HepG2 (cell line): ENCODE measurements around the gene RFXANK. TPM values are rescaled to one million over a fixed set of nuclear protein-coding genes. Genes with fewer than 3 reads are reported as not detected.
A peak's percentile ranks its signal among the peaks of the same experiment; 100 is the strongest.

ENCODE experiments used
- E2F5 ChIP-seq: sonication (generic); formaldehyde crosslinking; conservative IDR thresholded peaks from 2 replicates; pipeline ENCODE4 v1.4.0; 2020; ENCODE audit warnings: missing genetic modification reagents
- ELF1 ChIP-seq: sonication (generic); formaldehyde crosslinking; IDR thresholded peaks from 2 replicates; pipeline ENCODE4 v1.4.0; 2020; ENCODE audit warnings: missing genetic modification reagents
- HMG20A ChIP-seq: IDR thresholded peaks from 2 replicates; pipeline ENCODE4 v1.6.1; 2016; ENCODE audit warnings: borderline replicate concordance
- KMT2A ChIP-seq: sonication (generic); formaldehyde crosslinking; IDR thresholded peaks from 2 replicates; pipeline ENCODE4 v1.4.0; 2020; ENCODE audit warnings: missing genetic modification reagents
- LBX2 ChIP-seq: sonication (generic); formaldehyde crosslinking; IDR thresholded peaks from 2 replicates; pipeline ENCODE4 v1.5.0; 2020; ENCODE audit warnings: missing genetic modification reagents, mild to moderate bottlenecking, borderline replicate concordance
- PHF8 ChIP-seq: sonication (generic); formaldehyde crosslinking; IDR thresholded peaks from 2 replicates; pipeline ENCODE4 v1.5.0; 2020; ENCODE audit warnings: missing genetic modification reagents
- PLSCR1 ChIP-seq: sonication (generic); formaldehyde crosslinking; IDR thresholded peaks from 2 replicates; pipeline ENCODE4 v1.5.0; 2020; ENCODE audit warnings: missing genetic modification reagents, mild to moderate bottlenecking, borderline replicate concordance
- RCOR2 ChIP-seq: IDR thresholded peaks from 2 replicates; pipeline ENCODE4 v1.6.1; 2016; ENCODE audit warnings: missing biosample characterization, missing genetic modification reagents
- RFX1 ChIP-seq: fragments of 450-650 bp; IDR thresholded peaks from 2 replicates; pipeline ENCODE4 v1.6.1; 2017
- SRF ChIP-seq: IDR thresholded peaks from 2 replicates; pipeline ENCODE4 v1.6.1; 2011; ENCODE audit warnings: mild to moderate bottlenecking, low read depth, low read length, moderate library complexity
- YEATS4 ChIP-seq: sonication (generic); formaldehyde crosslinking; IDR thresholded peaks from 2 replicates; pipeline ENCODE4 v1.4.0; 2020; ENCODE audit warnings: missing genetic modification reagents, borderline replicate concordance
- ZNF280D ChIP-seq: sonication (generic); formaldehyde crosslinking; IDR thresholded peaks from 2 replicates; pipeline ENCODE4 v1.5.1; 2020; ENCODE audit warnings: mild to moderate bottlenecking, missing genetic modification reagents
- ZNF281 ChIP-seq: sonication (generic); formaldehyde crosslinking; IDR thresholded peaks from 2 replicates; pipeline ENCODE4 v1.4.0; 2020; ENCODE audit warnings: missing genetic modification reagents, borderline replicate concordance
- ZNF337 ChIP-seq: sonication (generic); formaldehyde crosslinking; IDR thresholded peaks from 2 replicates; pipeline ENCODE4 v1.5.1; 2020; ENCODE audit warnings: missing genetic modification reagents, low read depth, mild to moderate bottlenecking, borderline replicate concordance
- ZNF441 ChIP-seq: sonication (generic); formaldehyde crosslinking; IDR thresholded peaks from 2 replicates; pipeline ENCODE4 v1.7.0; 2021; ENCODE audit warnings: missing genetic modification reagents, borderline replicate concordance
- ZNF674 ChIP-seq: sonication (generic); formaldehyde crosslinking; IDR thresholded peaks from 2 replicates; pipeline ENCODE4 v1.5.0; 2020; ENCODE audit warnings: low read depth, mild to moderate bottlenecking, missing genetic modification reagents
- ZNF710 ChIP-seq: sonication (generic); formaldehyde crosslinking; IDR thresholded peaks from 2 replicates; pipeline ENCODE4 v1.5.0; 2020; ENCODE audit warnings: mild to moderate bottlenecking, missing genetic modification reagents, borderline replicate concordance
- ZSCAN29 ChIP-seq: sonication (generic); formaldehyde crosslinking; conservative IDR thresholded peaks from 2 replicates; pipeline ENCODE4 v1.4.0; 2020; ENCODE audit warnings: mild to moderate bottlenecking, missing genetic modification reagents
- polyA plus RNA-seq, 8 experiments: library from polyadenylated mRNA; depleted of rRNA in 3 of 8; stranded (reverse) in 7 of 8; unstranded in 1 of 8; fragments of >200 nt; fragmentation: Illumina TruSeq in 4 of 8; extraction: Trizol in 4 of 8; gene quantifications; 2 replicates each; pipeline versions ENCODE4 v1.2.1 to v1.2.3, GENCODE V29; 2011 to 2016; ENCODE audit warnings: low read depth in 4 of 8, missing spikeins in 1 of 8, mixed read lengths in 1 of 8; ENCODE audit not compliant: insufficient read depth in 1 of 8
- total RNA-seq, 5 experiments: library from RNA; depleted of rRNA; stranded (reverse); fragments of >200 nt; fragmentation: Illumina TruSeq; extraction: Trizol; gene quantifications; 2 replicates each; pipeline ENCODE4 v1.2.3, GENCODE V29; 2016; ENCODE audit warnings: low read depth in 1 of 5

RFXANK gene
- total and polyA plus RNA-seq, 2 of the 13 experiments (the other 11 are each of a cell fraction or from before 2014, with no cell fraction given), result 49.9 to 80.7 TPM

- TF ChIP-seq ZNF281, result peak; percentile 37; the same call in 1 of the 2 replicates
- TF ChIP-seq ZNF441 (CRISPR knock-in tag), result no peak
- TF ChIP-seq E2F5 (CRISPR knock-in tag), result peak; percentile 56; the same call in 1 of the 2 replicates
- no peak for TF ChIP-seq ZNF674 (CRISPR knock-in tag)
- TF ChIP-seq YEATS4 (CRISPR knock-in tag), result peak; percentile 56
- no peak for TF ChIP-seq RCOR2 (CRISPR knock-in tag)
- peak; percentile 62; the same call in 1 of the 2 replicates for TF ChIP-seq ZSCAN29 (CRISPR knock-in tag)
- TF ChIP-seq PLSCR1 (CRISPR knock-in tag), result no peak
- TF ChIP-seq RFX1, result no peak
- TF ChIP-seq ZNF280D (CRISPR knock-in tag), result no peak
- no peak for TF ChIP-seq KMT2A
- peak; percentile 45; the same call in 1 of the 2 replicates for TF ChIP-seq PHF8 (CRISPR knock-in tag)
- TF ChIP-seq ZNF337 (CRISPR knock-in tag), result 0 out of 2 replicates have a peak, but pooled peaks have one; percentile 32
- no peak for TF ChIP-seq SRF
- peak; percentile 66; the same call in 1 of the 2 replicates for TF ChIP-seq LBX2 (CRISPR knock-in tag)
- 0 out of 2 replicates have a peak, but pooled peaks have one; percentile 43 for TF ChIP-seq ELF1
- TF ChIP-seq HMG20A (CRISPR knock-in tag), result no peak
- TF ChIP-seq ZNF710 (CRISPR knock-in tag), result no peak
Observed at GRCh38 chr19:19224852-19225494, 32.9 kb downstream of the RFXANK start (continued).
